Esophagus (tissue), 2 donors: ENCODE measurements around the gene TAS2R39. TPM values are rescaled to one million over a fixed set of nuclear protein-coding genes. Genes with fewer than 3 reads are reported as not detected.

ENCODE experiments used
- H3K27ac ChIP-seq, 2 donors: one replicate each; pipeline ENCODE4 v1.5.1; 2013; ENCODE audit warnings: low read depth in 2 of 2, mild to moderate bottlenecking in 2 of 2, inconsistent platforms in 1 of 2, low read length in 1 of 2, moderate library complexity in 1 of 2
- H3K27me3 ChIP-seq, 2 donors: one replicate each; pipeline ENCODE4 v1.6.1; 2013; ENCODE audit warnings: low read length in 2 of 2, control low read depth in 1 of 2, mild to moderate bottlenecking in 1 of 2; ENCODE audit not compliant: insufficient read depth in 2 of 2, control insufficient read depth in 1 of 2
- H3K36me3 ChIP-seq, 2 donors: one replicate each; pipeline ENCODE4 v1.6.1; 2013; ENCODE audit warnings: low read length in 1 of 2; ENCODE audit not compliant: control insufficient read depth in 2 of 2, insufficient read depth in 2 of 2
- H3K4me1 ChIP-seq, 2 donors: one replicate each; pipeline ENCODE4 v1.6.1; 2013; ENCODE audit warnings: low read length in 1 of 2; ENCODE audit not compliant: control insufficient read depth in 2 of 2, insufficient read depth in 2 of 2
- H3K4me3 ChIP-seq, 2 donors: one replicate each; pipeline ENCODE4 v1.5.1; 2013; ENCODE audit warnings: low read length in 2 of 2, mild to moderate bottlenecking in 2 of 2, low read depth in 1 of 2, moderate library complexity in 1 of 2
- H3K9me3 ChIP-seq, 2 donors: one replicate each; pipeline ENCODE4 v1.6.1; 2013; ENCODE audit warnings: mild to moderate bottlenecking in 2 of 2, low read depth in 1 of 2, low read length in 1 of 2, moderate library complexity in 1 of 2; ENCODE audit not compliant: control insufficient read depth in 2 of 2, insufficient read depth in 1 of 2
- WGBS, 2 donors: extraction: QIAGEN DNeasy Blood & Tissue Kit; methylation state at CpG; one replicate each; pipeline ENCODE4 v1.1.7; 2013; 5-methylcytosine and 5-hydroxymethylcytosine counted together
- polyA plus RNA-seq, 2 donors: library from polyadenylated mRNA; stranded (reverse); fragments of 200-250 nt; gene quantifications; one replicate each; pipeline ENCODE4 v1.2.3, GENCODE V29; 2013
- donor health status: healthy with polysubstance abuse.
- donor health status: Bipolar disorder and iron deficiency.

Gene TAS2R39
- polyA plus RNA-seq, 2 donors: not detected

DNA sequence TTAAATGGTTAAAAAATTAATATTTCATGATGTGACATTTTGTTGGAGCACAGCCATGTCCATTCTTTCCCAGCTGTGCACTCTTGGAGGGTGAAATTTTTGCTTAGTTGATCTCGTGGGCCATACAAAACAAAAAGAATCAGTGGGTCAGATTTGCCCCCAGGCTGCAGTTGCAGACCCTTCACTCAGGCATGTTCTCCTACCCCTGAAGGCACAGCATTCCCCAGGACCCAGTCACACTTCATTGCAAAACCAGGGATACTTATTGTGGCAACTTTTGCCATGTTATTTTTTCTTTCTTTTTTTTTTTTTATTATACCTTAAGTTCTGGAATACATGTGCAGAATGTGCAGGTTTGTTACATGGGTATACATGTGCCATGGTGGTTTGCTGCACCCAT lies 44.6 kb downstream of the TAS2R39 start:
- WGBS, 2 donors: 22 to 30% methylated on average over 1 of the region's 1 CpG

DNA sequence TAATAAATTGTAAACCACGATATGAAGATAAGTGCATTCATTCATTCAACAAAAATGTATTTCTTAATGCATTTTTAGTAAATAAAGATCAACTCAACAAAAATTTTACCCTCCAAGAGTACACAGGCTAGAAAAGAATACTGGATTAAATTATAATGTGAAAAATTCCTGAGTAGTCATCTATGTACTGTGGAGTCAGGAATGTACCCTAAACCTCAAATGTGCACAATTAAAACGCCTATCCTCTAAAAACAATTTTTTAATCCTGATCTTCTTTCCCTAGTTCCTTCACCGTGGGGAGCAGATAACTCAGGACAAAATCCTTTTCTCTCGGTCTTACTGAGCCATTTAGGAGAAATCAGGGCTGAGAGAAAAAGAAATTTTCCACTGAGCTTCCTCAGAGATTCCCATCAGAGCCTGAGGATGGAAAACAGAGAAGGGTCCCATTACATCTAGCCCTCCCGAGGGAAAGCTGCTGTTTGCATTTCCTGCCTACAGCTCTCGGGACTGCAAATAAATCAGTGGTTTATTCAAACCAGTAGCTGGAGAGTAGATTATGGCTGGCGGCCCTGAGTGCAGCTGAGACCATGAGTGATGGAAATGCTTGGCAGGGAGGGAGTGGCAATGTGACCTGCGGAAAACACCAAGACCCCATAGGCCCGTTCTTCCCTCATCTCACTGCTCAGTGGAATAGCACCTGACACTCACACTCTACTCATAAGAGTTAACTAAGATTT lies 46.0 kb downstream of the TAS2R39 start:
- Histone ChIP-seq H3K27ac (no peak overlapping the region), H3K36me3 (no peaks in the 10 kb centered on the region), H3K9me3 (peaks cover 0 to 2% of the 10 kb centered on the region in 2 donors), H3K4me1 (no peaks in the 10 kb centered on the region), H3K27me3 (no peaks in the 10 kb centered on the region), H3K4me3 (no peak overlapping the region)
- 53 to 58% methylated on average over 9 of the region's 9 CpGs for WGBS, 2 donors

More for the DNA sequence above, 44.6 kb downstream of the TAS2R39 start:
- no peaks in the 10 kb centered on the region for H3K4me1 ChIP-seq
- no peak overlapping the region for H3K4me3 ChIP-seq
- no peaks in the 10 kb centered on the region for H3K27me3 ChIP-seq
- no peak overlapping the region for H3K27ac ChIP-seq
- H3K9me3 ChIP-seq: peaks cover 0 to 2% of the 10 kb centered on the region in 2 donors
- H3K36me3 ChIP-seq: no peaks in the 10 kb centered on the region

DNA sequence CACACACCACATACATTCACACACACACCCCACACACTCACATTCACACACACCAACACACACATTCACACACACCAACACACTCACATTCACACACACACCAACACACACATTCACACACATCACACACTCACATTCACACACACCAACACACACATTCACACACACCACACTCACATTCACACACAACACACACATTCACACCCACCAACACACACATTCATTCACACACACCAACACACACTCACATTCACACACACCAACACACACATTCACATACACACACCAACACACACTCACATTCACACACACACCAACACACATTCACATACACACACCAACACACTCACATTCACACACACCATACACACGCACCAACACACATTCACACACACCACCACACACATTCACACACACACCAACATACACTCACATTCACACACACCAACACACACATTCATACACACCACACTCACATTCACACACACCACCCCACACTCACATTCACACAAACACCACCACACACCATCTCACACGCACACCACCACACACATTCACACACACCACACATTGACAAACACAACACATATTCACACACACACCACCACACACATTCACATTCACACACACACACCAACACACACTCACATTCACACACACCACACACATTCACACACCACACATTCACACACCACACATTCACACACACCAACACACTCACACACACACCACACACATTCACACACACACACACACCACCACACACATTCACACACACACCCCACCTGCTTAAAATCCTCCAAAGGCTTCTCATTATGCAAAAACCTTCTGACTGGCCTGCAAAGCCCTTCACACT lies 47.6 kb downstream of the TAS2R39 start:
- no peak overlapping the region for H3K27ac ChIP-seq
- no peak overlapping the region for H3K4me3 ChIP-seq
- no peaks in the 10 kb centered on the region for H3K4me1 ChIP-seq
- WGBS, 2 donors: 95 to 98% methylated on average over 2 of the region's 2 CpGs
- no peaks in the 10 kb centered on the region for H3K27me3 ChIP-seq
- peaks cover 0 to 2% of the 10 kb centered on the region in 2 donors for H3K9me3 ChIP-seq
- no peaks in the 10 kb centered on the region for H3K36me3 ChIP-seq

Other genes starting within 250 kb of the TAS2R39 start
- not detected for gene TRPV5, start 249.7 kb upstream of the TAS2R39 start, polyA plus RNA-seq
- not detected for gene LLCFC1, start 243.9 kb upstream of the TAS2R39 start, polyA plus RNA-seq
- 1 to 10 TPM in 1 of 2 donors, under 1 TPM in 1; 0.61 to 1.7 TPM for gene KEL, start 221.1 kb upstream of the TAS2R39 start, polyA plus RNA-seq
- gene OR9A2, start 156.3 kb upstream of the TAS2R39 start, polyA plus RNA-seq: not detected
- gene OR6V1, start 131.1 kb upstream of the TAS2R39 start, polyA plus RNA-seq: not detected
- not detected for gene PIP, start 51.3 kb upstream of the TAS2R39 start, polyA plus RNA-seq
- not detected for gene TAS2R40, start 38.6 kb downstream of the TAS2R39 start, polyA plus RNA-seq
- 100 to 1,000 TPM; 112 to 146 TPM for gene GSTK1, start 80.0 kb downstream of the TAS2R39 start, polyA plus RNA-seq
- gene TMEM139, start 101.5 kb downstream of the TAS2R39 start, polyA plus RNA-seq: 1 to 10 TPM in 1 of 2 donors, under 1 TPM in 1; 0.41 to 2.2 TPM
- 1 to 10 TPM; 6.6 to 7.2 TPM for gene CASP2, start 104.9 kb downstream of the TAS2R39 start, polyA plus RNA-seq
- gene CLCN1, start 132.7 kb downstream of the TAS2R39 start, polyA plus RNA-seq: under 1 TPM; 0.31 to 0.44 TPM
- under 1 TPM; 0.16 to 0.28 TPM for gene FAM131B, start 179.3 kb downstream of the TAS2R39 start, polyA plus RNA-seq
- 10 to 100 TPM; 62.7 to 92.3 TPM for gene ZYX, start 197.9 kb downstream of the TAS2R39 start, polyA plus RNA-seq
- 10 to 100 TPM; 65.6 to 74.6 TPM for gene EPHA1, start 225.4 kb downstream of the TAS2R39 start, polyA plus RNA-seq